ENCODE results near the gene IMPDH2.

- no peak for TF ChIP-seq CTCF (IDR thresholded peaks at IDR 0.05)
- no peak for TF ChIP-seq EZH2phosphoT487 (IDR thresholded peaks at IDR 0.05)
Measured at GRCh38 chr3:49028298-49028672, 913 bp downstream of the IMPDH2 start.

Data from neural progenitor cell (in vitro differentiated cells).